K562 (cell line): ENCODE measurements around the gene CACNG3.

ENCODE experiments used
- ARNT ChIP-seq, 2 experiments: fragments of 450-650 bp; IDR thresholded peaks; 2 replicates each; pipeline ENCODE4 v1.6.1; 2016; ENCODE audit warnings: mild to moderate bottlenecking in 1 of 2
- FOXJ3 ChIP-seq: sonication (generic); formaldehyde crosslinking; IDR thresholded peaks from 2 replicates; pipeline ENCODE4 v1.4.0; 2020; ENCODE audit warnings: mild to moderate bottlenecking, missing genetic modification reagents
- GABPA ChIP-seq: fragments of 200-800 bp; sonication (Bioruptor generic); conservative IDR thresholded peaks from 2 replicates; pipeline ENCODE4 v1.6.1; 2016; ENCODE audit warnings: low read depth, missing genetic modification characterization, missing compliant biosample characterization
- POLR3A ChIP-seq: IDR thresholded peaks from 2 replicates; pipeline ENCODE4 v1.6.1; 2011; ENCODE audit warnings: borderline replicate concordance, mild to moderate bottlenecking, moderate library complexity; ENCODE audit not compliant: insufficient read length, insufficient read depth; ENCODE audit errors: extremely low read depth
- SMAD1 ChIP-seq: fragments of 150-350 bp; IDR thresholded peaks from 2 replicates; pipeline ENCODE4 v1.6.1; 2014; ENCODE audit warnings: low read length, low read depth; ENCODE audit not compliant: partially characterized antibody
- YBX1 ChIP-seq: fragments of 450-650 bp; IDR thresholded peaks from 2 replicates; pipeline ENCODE4 v1.7.1; 2016; ENCODE audit warnings: mild to moderate bottlenecking
- ZNF274 ChIP-seq: IDR thresholded peaks from 2 replicates; pipeline ENCODE4 v1.6.1; 2011; ENCODE audit warnings: low read depth, mild to moderate bottlenecking, low read length, moderate library complexity, borderline replicate concordance
- TF ChIP-seq, protein P1 (sequence below), 3 experiments: fragments of 200-800 bp in 1 of 3; fragments of 250-450 bp in 1 of 3; fragments of 450-650 bp in 1 of 3; sonication (Bioruptor Pico) in 1 of 3; sonication (Bioruptor generic) in 1 of 3; formaldehyde crosslinking in 1 of 3; IDR thresholded peaks; 2 replicates each; pipeline versions ENCODE4 v1.6.1 to v1.8.0; 2016 to 2022; ENCODE audit warnings: mild to moderate bottlenecking in 2 of 3, missing genetic modification characterization in 2 of 3, missing compliant biosample characterization in 1 of 3, moderate library complexity in 1 of 3
- TF ChIP-seq, protein P2 (sequence below): fragments of 250-450 bp; sonication (Bioruptor Pico); IDR thresholded peaks from 2 replicates; pipeline ENCODE4 v1.8.0; 2021; ENCODE audit warnings: borderline replicate concordance, mild to moderate bottlenecking, moderate library complexity; ENCODE audit not compliant: poor library complexity, severe bottlenecking
- TF ChIP-seq, protein P3 (sequence below): sonication (generic); formaldehyde crosslinking; IDR thresholded peaks from 2 replicates; pipeline ENCODE4 v1.8.0; 2022; ENCODE audit warnings: mild to moderate bottlenecking, missing genetic modification reagents
- TF ChIP-seq, protein P4 (sequence below): sonication (generic); formaldehyde crosslinking; IDR thresholded peaks from 2 replicates; pipeline ENCODE4 v1.8.0; 2022; ENCODE audit warnings: mild to moderate bottlenecking, missing genetic modification reagents, borderline replicate concordance

DNA sequence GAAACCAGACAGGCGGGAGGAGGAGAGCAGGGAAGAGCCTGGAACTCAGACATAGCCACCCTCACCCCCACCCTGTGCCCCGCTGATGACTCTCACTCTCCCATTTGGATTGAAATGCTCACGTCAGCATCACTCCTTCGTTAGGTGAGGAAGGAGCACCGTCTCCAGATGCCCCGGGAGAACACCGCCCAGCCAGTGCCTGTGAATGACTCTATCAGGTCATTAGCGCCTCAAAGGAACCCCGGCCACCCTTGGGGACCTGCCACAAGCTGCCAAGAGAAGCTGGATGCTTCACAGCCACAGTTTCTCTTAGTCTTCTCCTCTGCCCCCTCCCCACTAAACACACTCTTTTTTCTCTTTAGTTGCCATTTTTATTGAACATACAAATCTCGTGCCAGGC, 66.0 kb downstream of the CACNG3 start:
- TF ChIP-seq GABPA (tag): no peak
- TF ChIP-seq, protein P1, sequence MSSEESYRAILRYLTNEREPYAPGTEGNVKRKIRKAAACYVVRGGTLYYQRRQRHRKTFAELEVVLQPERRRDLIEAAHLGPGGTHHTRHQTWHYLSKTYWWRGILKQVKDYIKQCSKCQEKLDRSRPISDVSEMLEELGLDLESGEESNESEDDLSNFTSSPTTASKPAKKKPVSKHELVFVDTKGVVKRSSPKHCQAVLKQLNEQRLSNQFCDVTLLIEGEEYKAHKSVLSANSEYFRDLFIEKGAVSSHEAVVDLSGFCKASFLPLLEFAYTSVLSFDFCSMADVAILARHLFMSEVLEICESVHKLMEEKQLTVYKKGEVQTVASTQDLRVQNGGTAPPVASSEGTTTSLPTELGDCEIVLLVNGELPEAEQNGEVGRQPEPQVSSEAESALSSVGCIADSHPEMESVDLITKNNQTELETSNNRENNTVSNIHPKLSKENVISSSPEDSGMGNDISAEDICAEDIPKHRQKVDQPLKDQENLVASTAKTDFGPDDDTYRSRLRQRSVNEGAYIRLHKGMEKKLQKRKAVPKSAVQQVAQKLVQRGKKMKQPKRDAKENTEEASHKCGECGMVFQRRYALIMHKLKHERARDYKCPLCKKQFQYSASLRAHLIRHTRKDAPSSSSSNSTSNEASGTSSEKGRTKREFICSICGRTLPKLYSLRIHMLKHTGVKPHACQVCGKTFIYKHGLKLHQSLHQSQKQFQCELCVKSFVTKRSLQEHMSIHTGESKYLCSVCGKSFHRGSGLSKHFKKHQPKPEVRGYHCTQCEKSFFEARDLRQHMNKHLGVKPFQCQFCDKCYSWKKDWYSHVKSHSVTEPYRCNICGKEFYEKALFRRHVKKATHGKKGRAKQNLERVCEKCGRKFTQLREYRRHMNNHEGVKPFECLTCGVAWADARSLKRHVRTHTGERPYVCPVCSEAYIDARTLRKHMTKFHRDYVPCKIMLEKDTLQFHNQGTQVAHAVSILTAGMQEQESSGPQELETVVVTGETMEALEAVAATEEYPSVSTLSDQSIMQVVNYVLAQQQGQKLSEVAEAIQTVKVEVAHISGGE (CRISPR knock-in tag; IDR thresholded peaks at IDR 0.05): no peak
- no peak for TF ChIP-seq ZNF274
- TF ChIP-seq, protein P2, sequence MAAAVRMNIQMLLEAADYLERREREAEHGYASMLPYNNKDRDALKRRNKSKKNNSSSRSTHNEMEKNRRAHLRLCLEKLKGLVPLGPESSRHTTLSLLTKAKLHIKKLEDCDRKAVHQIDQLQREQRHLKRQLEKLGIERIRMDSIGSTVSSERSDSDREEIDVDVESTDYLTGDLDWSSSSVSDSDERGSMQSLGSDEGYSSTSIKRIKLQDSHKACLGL (CRISPR knock-in tag): no peak
- TF ChIP-seq, protein P3, sequence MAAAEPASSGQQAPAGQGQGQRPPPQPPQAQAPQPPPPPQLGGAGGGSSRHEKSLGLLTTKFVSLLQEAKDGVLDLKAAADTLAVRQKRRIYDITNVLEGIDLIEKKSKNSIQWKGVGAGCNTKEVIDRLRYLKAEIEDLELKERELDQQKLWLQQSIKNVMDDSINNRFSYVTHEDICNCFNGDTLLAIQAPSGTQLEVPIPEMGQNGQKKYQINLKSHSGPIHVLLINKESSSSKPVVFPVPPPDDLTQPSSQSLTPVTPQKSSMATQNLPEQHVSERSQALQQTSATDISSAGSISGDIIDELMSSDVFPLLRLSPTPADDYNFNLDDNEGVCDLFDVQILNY: no peak
- TF ChIP-seq YBX1: no peak
- TF ChIP-seq, protein P4, sequence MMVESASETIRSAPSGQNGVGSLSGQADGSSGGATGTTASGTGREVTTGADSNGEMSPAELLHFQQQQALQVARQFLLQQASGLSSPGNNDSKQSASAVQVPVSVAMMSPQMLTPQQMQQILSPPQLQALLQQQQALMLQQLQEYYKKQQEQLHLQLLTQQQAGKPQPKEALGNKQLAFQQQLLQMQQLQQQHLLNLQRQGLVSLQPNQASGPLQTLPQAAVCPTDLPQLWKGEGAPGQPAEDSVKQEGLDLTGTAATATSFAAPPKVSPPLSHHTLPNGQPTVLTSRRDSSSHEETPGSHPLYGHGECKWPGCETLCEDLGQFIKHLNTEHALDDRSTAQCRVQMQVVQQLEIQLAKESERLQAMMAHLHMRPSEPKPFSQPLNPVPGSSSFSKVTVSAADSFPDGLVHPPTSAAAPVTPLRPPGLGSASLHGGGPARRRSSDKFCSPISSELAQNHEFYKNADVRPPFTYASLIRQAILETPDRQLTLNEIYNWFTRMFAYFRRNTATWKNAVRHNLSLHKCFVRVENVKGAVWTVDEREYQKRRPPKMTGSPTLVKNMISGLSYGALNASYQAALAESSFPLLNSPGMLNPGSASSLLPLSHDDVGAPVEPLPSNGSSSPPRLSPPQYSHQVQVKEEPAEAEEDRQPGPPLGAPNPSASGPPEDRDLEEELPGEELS (CRISPR knock-in tag): no peak
- no peak for TF ChIP-seq FOXJ3
- TF ChIP-seq POLR3A: no peak
- TF ChIP-seq ARNT (IDR thresholded peaks at IDR 0.05): no peak
- TF ChIP-seq SMAD1: no peak
